ENCODE measurements around the gene NOVA2.

Gene NOVA2

GRCh38 chr19:45981350-45981749 is 7.7 kb upstream of the NOVA2 start:
- POLR2A ChIA-PET: no interaction called here
- TF ChIP-seq CTCF (IDR thresholded peaks at IDR 0.05; ENCODE audit: insufficient read depth, low read length, missing control alignments): no peak
- H3K4me3 ChIP-seq (ENCODE audit: low read depth, low read length): no peak overlapping the region
- DNase-seq (ENCODE audit: low read depth, low spot score): no peak
- CTCF ChIA-PET: no interaction called here

- ChIA-PET CTCF (no interaction called here), POLR2A (no interaction called here)
- no peak for DNase-seq (ENCODE audit: low read depth, low spot score)
- H3K4me3 ChIP-seq (ENCODE audit: low read depth, low read length): no peak overlapping the region
- no peak for TF ChIP-seq CTCF (IDR thresholded peaks at IDR 0.05; ENCODE audit: insufficient read depth, low read length, missing control alignments)
Observed at GRCh38 chr19:45978156-45978555, 4.5 kb upstream of the NOVA2 start.

- DNase-seq (ENCODE audit: low read depth, low spot score): no peak
- TF ChIP-seq CTCF (IDR thresholded peaks at IDR 0.05; ENCODE audit: insufficient read depth, low read length, missing control alignments): no peak
- ChIA-PET CTCF (no interaction called here), POLR2A (no interaction called here)
- H3K4me3 ChIP-seq (ENCODE audit: low read depth, low read length): no peak overlapping the region
Observed at GRCh38 chr19:45976178-45976577, 2.5 kb upstream of the NOVA2 start.

GRCh38 chr19:45975306-45976070 is 1.8 kb upstream of the NOVA2 start:
- ChIA-PET POLR2A (no interaction called here), CTCF (no interaction called here)
- no peak for TF ChIP-seq CTCF (IDR thresholded peaks at IDR 0.05; ENCODE audit: insufficient read depth, low read length, missing control alignments)
- H3K4me3 ChIP-seq (ENCODE audit: low read depth, low read length): no peak overlapping the region
- no peak for DNase-seq (ENCODE audit: low read depth, low spot score)

- ChIA-PET CTCF (interaction anchor here (0.8 kb wide), 1 partner anchor 44 kb away, joined by 3 read pairs; no protein-coding TSS in a partner anchor), POLR2A (no interaction called here)
- DNase-seq (ENCODE audit: low read depth, low spot score): no peak
- no peak overlapping the region for H3K4me3 ChIP-seq (ENCODE audit: low read depth, low read length)
- TF ChIP-seq CTCF (IDR thresholded peaks at IDR 0.05; ENCODE audit: insufficient read depth, low read length, missing control alignments): no peak
Observed at GRCh38 chr19:45972947-45973540, 621 bp downstream of the NOVA2 start.

- no peak for TF ChIP-seq CTCF (IDR thresholded peaks at IDR 0.05; ENCODE audit: insufficient read depth, low read length, missing control alignments)
- ChIA-PET POLR2A (no interaction called here), CTCF (interaction anchor here (0.8 kb wide), 1 partner anchor 45 kb away, joined by 3 read pairs; no protein-coding TSS in a partner anchor)
- DNase-seq (ENCODE audit: low read depth, low spot score): no peak
- H3K4me3 ChIP-seq (ENCODE audit: low read depth, low read length): no peak overlapping the region
Observed at GRCh38 chr19:45972081-45972946, 1.4 kb downstream of the NOVA2 start.

Measured in AG04449 (cell line).